Activated CD8-positive, alpha-beta T cell treated with anti-CD3 and anti-CD28 coated beads, Interleukin-2, amount 10 ng/mL, durations not matched to agents 7 days and 5 days (primary cell): ENCODE measurements around the gene HOXD10. TPM values are rescaled to one million over a fixed set of nuclear protein-coding genes. Genes with fewer than 3 reads are reported as not detected.

Experiments
- ATAC-seq: fragments of 150-1000 bp; cut with Tn5 transposase; one replicate; pipeline ENCODE4 v1.10.0; 2021; ENCODE audit warnings: moderate library complexity
- CTCF ChIA-PET: fragments of 350-600 bp; sonication (Branson Sonifier 250); formaldehyde crosslinking; loops from one replicate; lab custom pipeline; 2021; ENCODE audit warnings: antibody characterized with exemption; lab: Charles Lee
- POLR2A ChIA-PET: fragments of 350-600 bp; sonication (Branson Sonifier 250); formaldehyde crosslinking; loops from one replicate; lab custom pipeline; 2021; ENCODE audit warnings: antibody characterized with exemption; lab: Charles Lee
- DNase-seq: peaks from one replicate; pipeline ENCODE4 v3.0.0-alpha.2; 2020
- H3K27ac Mint-ChIP-seq: one replicate; pipeline ENCODE4 v1.8.0; 2021; ENCODE audit warnings: mild to moderate bottlenecking, mixed read lengths
- H3K27me3 Mint-ChIP-seq: one replicate; pipeline ENCODE4 v1.8.0; 2021; ENCODE audit warnings: low read depth, mixed read lengths
- H3K36me3 Mint-ChIP-seq: one replicate; pipeline ENCODE4 v1.8.0; 2021; ENCODE audit warnings: low read depth, mixed read lengths
- H3K4me1 Mint-ChIP-seq: one replicate; pipeline ENCODE4 v1.8.0; 2021; ENCODE audit warnings: low read depth, mixed read lengths
- H3K4me3 Mint-ChIP-seq: one replicate; pipeline ENCODE4 v1.8.0; 2021; ENCODE audit warnings: mild to moderate bottlenecking, mixed read lengths
- H3K9me3 Mint-ChIP-seq: one replicate; pipeline ENCODE4 v1.8.0; 2022; ENCODE audit warnings: mixed read lengths; ENCODE audit not compliant: insufficient read depth
- total RNA-seq, 2 experiments: library from RNA; stranded (reverse); gene quantifications; one replicate each; pipeline ENCODE4 v1.2.3, GENCODE V29; 2021

HOXD10 gene
- total RNA-seq, 2 experiments from 2014 or later = not detected

GRCh38 chr2:176114120-176114929 lies 2.3 kb upstream of the HOXD10 start:
- Mint-ChIP-seq H3K4me3 (no peak overlapping the region), H3K4me1 (no peaks in the 10 kb centered on the region), H3K36me3 (peaks cover 8% of the 10 kb centered on the region), H3K27ac (no peak overlapping the region), H3K9me3 (peaks cover 10% of the 10 kb centered on the region), H3K27me3 (peaks cover 84% of the 10 kb centered on the region)
- ATAC-seq = no peak
- CTCF ChIA-PET = interaction anchor here (0.9 to 1.0 kb wide), 2 partner anchors 17 to 48 kb away, joined by 3 to 5 read pairs; no protein-coding TSS in a partner anchor
- DNase-seq = no peak
- POLR2A ChIA-PET = interaction anchor here (0.7 kb wide), 1 partner anchor 10 kb away, joined by 3 read pairs; no protein-coding TSS in a partner anchor

- CTCF ChIA-PET = no interaction called here
- peaks cover 10% of the 10 kb centered on the region for H3K9me3 Mint-ChIP-seq
- no peaks in the 10 kb centered on the region for H3K4me1 Mint-ChIP-seq
- no peak overlapping the region for H3K4me3 Mint-ChIP-seq
- H3K27me3 Mint-ChIP-seq = peaks cover 84% of the 10 kb centered on the region
- ATAC-seq (no peak), DNase-seq (no peak)
- POLR2A ChIA-PET = no interaction called here
- peaks cover 6% of the 10 kb centered on the region for H3K36me3 Mint-ChIP-seq
- H3K27ac Mint-ChIP-seq = no peak overlapping the region
Measured at GRCh38 chr2:176114930-176115625, 1.5 kb upstream of the HOXD10 start.

GRCh38 chr2:176117162-176117822 lies 714 bp downstream of the HOXD10 start:
- Mint-ChIP-seq H3K27ac (no peak overlapping the region), H3K4me3 (no peak overlapping the region), H3K27me3 (peaks cover 84% of the 10 kb centered on the region), H3K36me3 (peaks cover 4% of the 10 kb centered on the region), H3K9me3 (peaks cover 10% of the 10 kb centered on the region), H3K4me1 (no peaks in the 10 kb centered on the region)
- ChIA-PET POLR2A (no interaction called here), CTCF (no interaction called here)
- ATAC-seq (no peak), DNase-seq (no peak)

- DNase-seq = no peak
- ChIA-PET CTCF (no interaction called here), POLR2A (no interaction called here)
- H3K36me3 Mint-ChIP-seq = peaks cover 4% of the 10 kb centered on the region
- no peak overlapping the region for H3K27ac Mint-ChIP-seq
- no peak overlapping the region for H3K4me3 Mint-ChIP-seq
- H3K4me1 Mint-ChIP-seq = no peaks in the 10 kb centered on the region
- H3K9me3 Mint-ChIP-seq = peaks cover 9% of the 10 kb centered on the region
- ATAC-seq = no peak
- H3K27me3 Mint-ChIP-seq = peaks cover 83% of the 10 kb centered on the region
Measured at GRCh38 chr2:176117823-176118371, 1.3 kb downstream of the HOXD10 start.

GRCh38 chr2:176118601-176119339 lies 2.2 kb downstream of the HOXD10 start:
- Mint-ChIP-seq H3K4me3 (no peak overlapping the region), H3K27ac (no peak overlapping the region), H3K36me3 (peaks cover 5% of the 10 kb centered on the region), H3K4me1 (no peaks in the 10 kb centered on the region), H3K27me3 (peaks cover 81% of the 10 kb centered on the region), H3K9me3 (peaks cover 6% of the 10 kb centered on the region)
- ChIA-PET CTCF (no interaction called here), POLR2A (no interaction called here)
- ATAC-seq = no peak
- DNase-seq = no peak

GRCh38 chr2:176120364-176121189 lies 4.0 kb downstream of the HOXD10 start:
- H3K27ac Mint-ChIP-seq = no peak overlapping the region
- peaks cover 6% of the 10 kb centered on the region for H3K9me3 Mint-ChIP-seq
- H3K27me3 Mint-ChIP-seq = peaks cover 82% of the 10 kb centered on the region
- POLR2A ChIA-PET = no interaction called here
- ATAC-seq (no peak), DNase-seq (no peak)
- H3K4me3 Mint-ChIP-seq = no peak overlapping the region
- CTCF ChIA-PET = interaction anchor here (1.1 to 2.3 kb wide), 7 partner anchors 10 to 532 kb away, joined by 3 to 6 read pairs (median 3); no protein-coding TSS in a partner anchor
- no peaks in the 10 kb centered on the region for H3K4me1 Mint-ChIP-seq
- H3K36me3 Mint-ChIP-seq = peaks cover 9% of the 10 kb centered on the region

GRCh38 chr2:176121190-176122051 lies 4.8 kb downstream of the HOXD10 start:
- H3K9me3 Mint-ChIP-seq = peaks cover 6% of the 10 kb centered on the region
- POLR2A ChIA-PET = no interaction called here
- no peak overlapping the region for H3K4me3 Mint-ChIP-seq
- CTCF ChIA-PET = interaction anchor here (1.1 to 2.3 kb wide), 6 partner anchors 10 to 531 kb away, joined by 3 to 6 read pairs (median 4); no protein-coding TSS in a partner anchor
- no peaks in the 10 kb centered on the region for H3K4me1 Mint-ChIP-seq
- peaks cover 8% of the 10 kb centered on the region for H3K36me3 Mint-ChIP-seq
- H3K27me3 Mint-ChIP-seq = peaks cover 83% of the 10 kb centered on the region
- no peak overlapping the region for H3K27ac Mint-ChIP-seq
- ATAC-seq = no peak
- DNase-seq = no peak

GRCh38 chr2:176122052-176122682 lies 5.6 kb downstream of the HOXD10 start:
- ChIA-PET CTCF (interaction anchor here (1.6 to 2.3 kb wide), 3 partner anchors 10 to 40 kb away, joined by 3 to 6 read pairs (median 5); no protein-coding TSS in a partner anchor), POLR2A (no interaction called here)
- H3K9me3 Mint-ChIP-seq = peaks cover 2% of the 10 kb centered on the region
- no peak overlapping the region for H3K27ac Mint-ChIP-seq
- peaks cover 82% of the 10 kb centered on the region for H3K27me3 Mint-ChIP-seq
- H3K36me3 Mint-ChIP-seq = peaks cover 6% of the 10 kb centered on the region
- peaks cover 2% of the 10 kb centered on the region for H3K4me1 Mint-ChIP-seq
- ATAC-seq = no peak
- no peak for DNase-seq
- H3K4me3 Mint-ChIP-seq = peak overlapping the region; percentile 43

- no peaks in the 10 kb centered on the region for H3K9me3 Mint-ChIP-seq
- no peak within 1 kb of the TSS for H3K27ac Mint-ChIP-seq
- POLR2A ChIA-PET = no interaction called here
- H3K36me3 Mint-ChIP-seq = peaks cover 6% of the 10 kb centered on the region
- H3K27me3 Mint-ChIP-seq = peaks cover 82% of the 10 kb centered on the region
- no peak for ATAC-seq
- CTCF ChIA-PET = interaction anchor here (1.6 kb wide), 1 partner anchor 9 kb away, joined by 3 read pairs; no protein-coding TSS in a partner anchor
- H3K4me3 Mint-ChIP-seq = peak within 1 kb of the TSS; percentile 43
- peaks cover 2% of the 10 kb centered on the region for H3K4me1 Mint-ChIP-seq
- no peak for DNase-seq
Measured at GRCh38 chr2:176122683-176123410, 6.3 kb downstream of the HOXD10 start, which contains the start of gene HOXD9. HOXD9 (plus strand) TSS chr2:176122719; CDS start chr2:176122769, 50 bp downstream.
